K562 (cell line): ENCODE results near the gene SLC25A11.

Experiments used
- CHD2 ChIP-seq: IDR thresholded peaks from 2 replicates; pipeline ENCODE4 v1.6.1; 2011; ENCODE audit warnings: low read depth, low read length
- CTBP1 ChIP-seq: fragments of 450-650 bp; IDR thresholded peaks from 2 replicates; pipeline ENCODE4 v1.6.1; 2016; ENCODE audit warnings: borderline replicate concordance
- NCOA2 ChIP-seq, 2 experiments: fragments of 450-650 bp; IDR thresholded peaks; 2 replicates each; pipeline ENCODE4 v1.6.1; 2018; ENCODE audit warnings: mild to moderate bottlenecking in 2 of 2, moderate library complexity in 1 of 2; ENCODE audit not compliant: partially characterized antibody in 2 of 2

DNA sequence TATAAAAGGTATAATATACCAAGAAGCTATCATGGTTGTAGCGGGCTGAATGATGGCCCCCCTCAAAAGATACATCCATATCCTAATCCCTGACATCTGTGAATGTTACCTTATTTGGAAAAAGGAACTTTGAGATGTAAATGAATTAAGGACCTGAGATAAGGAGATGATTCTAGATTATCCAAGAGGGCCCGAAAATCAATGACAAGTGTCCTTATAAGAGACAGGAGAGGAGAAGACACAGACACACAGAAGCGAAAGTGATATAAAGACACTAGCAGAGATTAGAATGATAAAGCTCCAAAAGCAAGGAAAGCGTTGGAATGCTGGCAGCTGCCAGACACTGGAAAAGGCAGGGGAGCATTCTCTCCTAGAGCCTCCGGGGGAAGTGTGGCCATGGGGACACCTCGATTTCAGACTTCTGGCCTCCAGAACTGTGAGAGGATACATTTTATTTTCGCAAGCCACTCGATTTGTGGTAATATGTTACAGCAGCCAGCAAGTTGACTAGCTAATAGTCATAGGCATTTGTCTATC lies 20.3 kb downstream of the SLC25A11 start:
- TF ChIP-seq NCOA2 (IDR thresholded peaks at IDR 0.05; ENCODE audit: partially characterized antibody in 2 of 2) (no peak), CTBP1 (no peak), CHD2 (no peak)
